ENCODE data around the gene ATP6V0B. TPM values are rescaled to one million over a fixed set of nuclear protein-coding genes. Genes with fewer than 3 reads are reported as not detected.

The ATP6V0B gene
- total RNA-seq, 1 experiment from 2014 or later: 181 TPM

GRCh38 chr1:43983253-43983899, 8.6 kb downstream of the ATP6V0B start:
- peaks cover 30% of the 10 kb centered on the region for H3K36me3 ChIP-seq (ENCODE audit: insufficient read depth, low read length, poor library complexity, severe bottlenecking)
- no TSS peak for BruUV-seq (replicated peaks)
- POLR2A ChIA-PET (ENCODE audit: low non-redundant PET): interaction anchor here (0.6 kb wide), 1 partner anchor 47 kb away, joined by 6 read pairs; no protein-coding TSS in a partner anchor

GRCh38 chr1:43984855-43985254, 10.1 kb downstream of the ATP6V0B start:
- ChIA-PET CTCF (no interaction called here), POLR2A (ENCODE audit: low non-redundant PET) (no interaction called here)
- no peak overlapping the region for H3K4me3 ChIP-seq (ENCODE audit: low read depth, low read length, poor library complexity, severe bottlenecking)
- no TSS peak for BruUV-seq (replicated peaks)
- H3K27ac ChIP-seq (ENCODE audit: low read depth, low read length, poor library complexity, severe bottlenecking): no peak overlapping the region
- no peaks in the 10 kb centered on the region for H3K4me1 ChIP-seq (ENCODE audit: insufficient read depth, low read length, poor library complexity, severe bottlenecking)
- H3K36me3 ChIP-seq (ENCODE audit: insufficient read depth, low read length, poor library complexity, severe bottlenecking): peaks cover 30% of the 10 kb centered on the region
- no peak for DNase-seq (ENCODE audit: low spot score)
- no peaks in the 10 kb centered on the region for H3K27me3 ChIP-seq (replicated peaks; ENCODE audit: insufficient read depth, low read depth, low read length, poor library complexity)
- intact Hi-C loops (cut with micrococcal nuclease; ENCODE audit: unreplicated experiment): no loop called here
- TF ChIP-seq CTCF (conservative IDR thresholded peaks at IDR 0.05; ENCODE audit: low read depth, low read length): no peak
- no peak for TF ChIP-seq EZH2 (IDR thresholded peaks at IDR 0.05; ENCODE audit: borderline replicate concordance, low read depth, low read length, poor library complexity, severe bottlenecking)
- no peaks in the 10 kb centered on the region for H3K9me3 ChIP-seq (ENCODE audit: low read depth, low read length, poor library complexity, severe bottlenecking)

More at GRCh38 chr1:43983253-43983899, 8.6 kb downstream of the ATP6V0B start:
- H3K4me3 ChIP-seq (ENCODE audit: low read depth, low read length, poor library complexity, severe bottlenecking): no peak overlapping the region
- CTCF ChIA-PET: interaction anchor here (0.5 kb wide), 1 partner anchor 216 kb away, joined by 4 read pairs; no protein-coding TSS in a partner anchor
- H3K27ac ChIP-seq (ENCODE audit: low read depth, low read length, poor library complexity, severe bottlenecking): no peak overlapping the region
- H3K9me3 ChIP-seq (ENCODE audit: low read depth, low read length, poor library complexity, severe bottlenecking): no peaks in the 10 kb centered on the region
- peaks cover 4% of the 10 kb centered on the region for H3K4me1 ChIP-seq (ENCODE audit: insufficient read depth, low read length, poor library complexity, severe bottlenecking)
- no peak for DNase-seq (ENCODE audit: low spot score)
- no peaks in the 10 kb centered on the region for H3K27me3 ChIP-seq (replicated peaks; ENCODE audit: insufficient read depth, low read depth, low read length, poor library complexity)
- intact Hi-C loops (cut with micrococcal nuclease; ENCODE audit: unreplicated experiment): no loop called here
- no peak for TF ChIP-seq EZH2 (IDR thresholded peaks at IDR 0.05; ENCODE audit: borderline replicate concordance, low read depth, low read length, poor library complexity, severe bottlenecking)
- TF ChIP-seq CTCF (conservative IDR thresholded peaks at IDR 0.05; ENCODE audit: low read depth, low read length): no peak

GRCh38 chr1:43985984-43986595, 11.3 kb downstream of the ATP6V0B start:
- DNase-seq (ENCODE audit: low spot score): no peak
- CTCF ChIA-PET: interaction anchor here (0.6 kb wide), 1 partner anchor 651 kb away, joined by 4 read pairs; no protein-coding TSS in a partner anchor
- Histone ChIP-seq H3K27ac (ENCODE audit: low read depth, low read length, poor library complexity, severe bottlenecking) (no peak overlapping the region), H3K9me3 (ENCODE audit: low read depth, low read length, poor library complexity, severe bottlenecking) (no peaks in the 10 kb centered on the region), H3K4me3 (ENCODE audit: low read depth, low read length, poor library complexity, severe bottlenecking) (no peak overlapping the region), H3K4me1 (ENCODE audit: insufficient read depth, low read length, poor library complexity, severe bottlenecking) (peaks cover 6% of the 10 kb centered on the region), H3K27me3 (replicated peaks; ENCODE audit: insufficient read depth, low read depth, low read length, poor library complexity) (no peaks in the 10 kb centered on the region), H3K36me3 (ENCODE audit: insufficient read depth, low read length, poor library complexity, severe bottlenecking) (peaks cover 29% of the 10 kb centered on the region)
- BruUV-seq (replicated peaks): no TSS peak
- POLR2A ChIA-PET (ENCODE audit: low non-redundant PET): no interaction called here
- TF ChIP-seq EZH2 (IDR thresholded peaks at IDR 0.05; ENCODE audit: borderline replicate concordance, low read depth, low read length, poor library complexity, severe bottlenecking) (no peak), CTCF (conservative IDR thresholded peaks at IDR 0.05; ENCODE audit: low read depth, low read length) (no peak)
- intact Hi-C loops (cut with micrococcal nuclease; ENCODE audit: unreplicated experiment): no loop called here

All from A673 (cell line).